ENCODE measurements around the gene FOXP1. TPM values are rescaled to one million over a fixed set of nuclear protein-coding genes. Genes with fewer than 3 reads are reported as not detected.

The FOXP1 gene
- total RNA-seq, 1 experiment from 2014 or later: 22.1 TPM

GRCh38 chr3:71010726-71011455 lies 572.6 kb downstream of the FOXP1 start:
- Histone ChIP-seq H3K9me3 (replicated peaks) (no peaks in the 10 kb centered on the region), H3K4me1 (replicated peaks) (peaks cover 6% of the 10 kb centered on the region; the same call in 1 of the 2 replicates), H3K27ac (no peak overlapping the region), H3K4me3 (no peak overlapping the region), H3K36me3 (peaks cover 11% of the 10 kb centered on the region; the same call in 1 of the 2 replicates), H3K27me3 (replicated peaks) (no peaks in the 10 kb centered on the region)
- DNase-seq (ENCODE audit: low read depth in 1 of 2, low spot score in 2 of 2): no peak

DNA sequence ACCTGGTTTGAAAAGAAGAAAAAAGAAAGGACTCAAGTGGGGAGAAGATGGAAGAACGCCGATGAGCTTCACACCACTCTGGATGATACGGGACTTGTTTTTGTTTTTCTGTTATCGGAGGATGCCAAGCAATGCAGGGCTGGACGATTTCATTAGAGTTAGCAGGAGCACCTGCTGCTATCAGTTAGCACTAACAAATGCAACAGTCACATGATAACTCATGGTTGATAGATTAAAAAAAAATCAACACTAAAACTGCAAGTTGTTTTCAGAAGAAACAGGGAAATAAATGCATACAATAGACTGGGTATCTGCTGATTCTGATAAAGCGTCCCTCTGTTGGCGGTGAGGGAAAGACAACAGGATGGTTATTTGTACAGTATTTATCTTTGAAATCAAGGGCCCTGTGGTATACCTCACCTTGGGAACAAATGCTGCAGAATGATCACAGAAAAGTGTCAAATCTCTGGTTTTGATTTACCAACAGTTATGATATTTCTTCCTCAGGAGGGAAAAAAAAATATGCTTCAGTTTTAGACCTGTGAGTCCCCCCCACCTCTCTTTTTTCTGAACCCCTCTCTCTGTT lies 575.1 kb downstream of the FOXP1 start:
- H3K4me3 ChIP-seq: no peak overlapping the region
- no peaks in the 10 kb centered on the region for H3K9me3 ChIP-seq (replicated peaks)
- H3K27me3 ChIP-seq (replicated peaks): no peaks in the 10 kb centered on the region
- 0 out of 2 replicates have a peak, but pooled peaks cover 4% of the 10 kb centered on the region for H3K36me3 ChIP-seq
- H3K4me1 ChIP-seq (replicated peaks): peaks cover 6% of the 10 kb centered on the region; the same call in 1 of the 2 replicates
- DNase-seq (ENCODE audit: low read depth in 1 of 2, low spot score in 2 of 2): no peak
- no peak overlapping the region for H3K27ac ChIP-seq

- Histone ChIP-seq H3K27ac (no peak overlapping the region), H3K4me3 (no peak overlapping the region), H3K36me3 (0 out of 2 replicates have a peak, but pooled peaks cover 4% of the 10 kb centered on the region), H3K27me3 (replicated peaks) (no peaks in the 10 kb centered on the region), H3K9me3 (replicated peaks) (no peaks in the 10 kb centered on the region), H3K4me1 (replicated peaks) (peaks cover 6% of the 10 kb centered on the region; the same call in 1 of the 2 replicates)
- DNase-seq (ENCODE audit: low read depth in 1 of 2, low spot score in 2 of 2): peak in 1 of 2 experiments; percentile 22
Observed at GRCh38 chr3:71006810-71007785, 576.4 kb downstream of the FOXP1 start.

DNA sequence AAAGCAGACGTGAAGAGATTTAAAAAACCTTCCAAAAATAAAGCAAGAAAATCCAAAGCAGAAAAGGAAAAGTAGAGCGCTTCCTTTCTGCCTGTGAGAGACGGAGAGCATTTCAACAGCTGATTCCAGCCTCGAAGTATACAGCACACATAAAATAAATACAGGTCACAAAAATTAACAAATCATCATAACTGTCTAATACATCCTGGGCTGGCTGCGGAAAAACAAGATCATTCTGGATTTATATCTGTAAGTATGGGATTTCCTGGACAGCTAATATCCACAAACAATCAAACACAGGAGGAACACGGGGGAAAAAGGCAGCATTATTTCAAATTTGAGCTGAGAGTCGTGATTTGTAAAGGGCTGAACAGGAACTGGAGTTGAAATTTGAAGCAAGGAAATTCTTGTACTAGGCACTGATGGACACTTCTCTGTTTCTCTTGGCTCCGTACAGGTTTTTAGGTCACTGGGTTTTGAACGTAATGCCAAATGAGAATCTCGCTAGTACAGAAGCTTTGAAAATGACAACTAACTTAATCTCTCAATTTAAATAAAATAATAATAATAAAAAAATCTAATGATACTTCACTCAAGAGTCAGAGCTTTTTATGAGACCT lies 577.7 kb downstream of the FOXP1 start:
- H3K27me3 ChIP-seq (replicated peaks): no peaks in the 10 kb centered on the region
- no peak overlapping the region for H3K4me3 ChIP-seq
- H3K9me3 ChIP-seq (replicated peaks): no peaks in the 10 kb centered on the region
- H3K4me1 ChIP-seq (replicated peaks): peaks cover 6% of the 10 kb centered on the region; the same call in 1 of the 2 replicates
- H3K27ac ChIP-seq: no peak overlapping the region
- no peak for DNase-seq (ENCODE audit: low read depth in 1 of 2, low spot score in 2 of 2)
- 0 out of 2 replicates have a peak, but pooled peaks cover 4% of the 10 kb centered on the region for H3K36me3 ChIP-seq

DNA sequence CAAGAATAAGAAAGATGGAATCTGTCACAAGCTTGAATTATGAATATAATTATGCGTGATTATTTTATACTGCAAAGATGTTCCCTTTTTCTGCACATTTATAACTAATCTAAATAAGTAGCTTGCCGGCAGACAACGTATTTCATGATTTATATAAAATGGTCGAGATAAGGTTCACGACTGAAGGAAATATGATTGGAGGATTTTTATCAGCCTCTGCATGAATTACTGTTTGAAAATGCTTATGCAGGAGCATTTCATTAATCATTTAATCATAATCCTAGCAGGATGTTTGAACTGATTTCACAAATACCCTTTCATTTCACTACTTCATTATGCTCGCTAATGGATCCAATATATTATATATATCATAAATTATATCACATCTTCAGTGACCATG lies 580.0 kb downstream of the FOXP1 start:
- 0 out of 2 replicates have a peak, but pooled peaks cover 4% of the 10 kb centered on the region for H3K36me3 ChIP-seq
- no peak overlapping the region for H3K4me3 ChIP-seq
- peaks cover 12% of the 10 kb centered on the region; the same call in 1 of the 2 replicates for H3K4me1 ChIP-seq (replicated peaks)
- no peaks in the 10 kb centered on the region for H3K27me3 ChIP-seq (replicated peaks)
- DNase-seq (ENCODE audit: low read depth in 1 of 2, low spot score in 2 of 2): no peak
- H3K27ac ChIP-seq: no peak overlapping the region
- H3K9me3 ChIP-seq (replicated peaks): no peaks in the 10 kb centered on the region

GRCh38 chr3:71002298-71002697 lies 581.2 kb downstream of the FOXP1 start:
- peaks cover 8% of the 10 kb centered on the region; the same call in 1 of the 2 replicates for H3K4me1 ChIP-seq (replicated peaks)
- no peak for DNase-seq (ENCODE audit: low read depth in 1 of 2, low spot score in 2 of 2)
- no peaks in the 10 kb centered on the region for H3K9me3 ChIP-seq (replicated peaks)
- H3K27ac ChIP-seq: no peak overlapping the region
- H3K36me3 ChIP-seq: peaks cover 9% of the 10 kb centered on the region; the same call in 1 of the 2 replicates
- H3K27me3 ChIP-seq (replicated peaks): no peaks in the 10 kb centered on the region
- no peak overlapping the region for H3K4me3 ChIP-seq

GRCh38 chr3:71001303-71001830 lies 582.2 kb downstream of the FOXP1 start:
- H3K27ac ChIP-seq: no peak overlapping the region
- H3K4me1 ChIP-seq (replicated peaks): peaks cover 5% of the 10 kb centered on the region; the same call in 1 of the 2 replicates
- no peak overlapping the region for H3K4me3 ChIP-seq
- H3K27me3 ChIP-seq (replicated peaks): no peaks in the 10 kb centered on the region
- DNase-seq (ENCODE audit: low read depth in 1 of 2, low spot score in 2 of 2): no peak
- H3K36me3 ChIP-seq: peaks cover 16% of the 10 kb centered on the region
- no peaks in the 10 kb centered on the region for H3K9me3 ChIP-seq (replicated peaks)

- H3K9me3 ChIP-seq (replicated peaks): no peaks in the 10 kb centered on the region
- peaks cover 5% of the 10 kb centered on the region; the same call in 1 of the 2 replicates for H3K4me1 ChIP-seq (replicated peaks)
- H3K4me3 ChIP-seq: no peak overlapping the region
- peaks cover 16% of the 10 kb centered on the region for H3K36me3 ChIP-seq
- no peak for DNase-seq (ENCODE audit: low read depth in 1 of 2, low spot score in 2 of 2)
- no peaks in the 10 kb centered on the region for H3K27me3 ChIP-seq (replicated peaks)
- no peak overlapping the region for H3K27ac ChIP-seq
Observed at GRCh38 chr3:71000483-71000882, 583.0 kb downstream of the FOXP1 start.

DNA sequence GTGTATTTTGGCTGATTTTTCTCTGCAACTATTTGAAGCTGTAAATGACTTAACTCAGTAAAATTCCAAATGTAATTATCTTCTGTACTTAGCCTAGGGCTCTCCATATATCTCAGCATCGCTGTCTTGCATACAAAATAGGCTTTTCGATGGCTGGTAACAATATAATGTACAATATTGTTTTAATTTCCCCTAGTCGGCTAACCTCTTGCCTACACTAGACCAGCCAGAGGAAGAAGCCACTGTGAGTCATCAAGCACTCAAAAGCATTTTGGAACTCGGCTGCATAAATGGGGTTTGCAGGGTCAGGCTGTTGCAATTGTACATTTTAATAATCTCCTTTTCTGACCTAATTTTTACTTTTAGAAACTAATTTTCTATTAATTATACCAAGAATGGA lies 583.8 kb downstream of the FOXP1 start:
- DNase-seq (ENCODE audit: low read depth in 1 of 2, low spot score in 2 of 2): no peak
- no peaks in the 10 kb centered on the region for H3K9me3 ChIP-seq (replicated peaks)

GRCh38 chr3:70996082-70996481 lies 587.4 kb downstream of the FOXP1 start:
- Histone ChIP-seq H3K4me1 (replicated peaks) (peaks cover 5% of the 10 kb centered on the region; the same call in 1 of the 2 replicates), H3K27ac (no peak overlapping the region), H3K36me3 (peaks cover 26% of the 10 kb centered on the region), H3K27me3 (replicated peaks) (no peaks in the 10 kb centered on the region), H3K9me3 (replicated peaks) (no peaks in the 10 kb centered on the region), H3K4me3 (no peak overlapping the region)
- DNase-seq (ENCODE audit: low read depth in 1 of 2, low spot score in 2 of 2): no peak

More for the DNA sequence above, 583.8 kb downstream of the FOXP1 start:
- H3K36me3 ChIP-seq: peaks cover 16% of the 10 kb centered on the region
- peaks cover 5% of the 10 kb centered on the region; the same call in 1 of the 2 replicates for H3K4me1 ChIP-seq (replicated peaks)
- H3K27ac ChIP-seq: no peak overlapping the region
- H3K4me3 ChIP-seq: no peak overlapping the region
- no peaks in the 10 kb centered on the region for H3K27me3 ChIP-seq (replicated peaks)

DNA sequence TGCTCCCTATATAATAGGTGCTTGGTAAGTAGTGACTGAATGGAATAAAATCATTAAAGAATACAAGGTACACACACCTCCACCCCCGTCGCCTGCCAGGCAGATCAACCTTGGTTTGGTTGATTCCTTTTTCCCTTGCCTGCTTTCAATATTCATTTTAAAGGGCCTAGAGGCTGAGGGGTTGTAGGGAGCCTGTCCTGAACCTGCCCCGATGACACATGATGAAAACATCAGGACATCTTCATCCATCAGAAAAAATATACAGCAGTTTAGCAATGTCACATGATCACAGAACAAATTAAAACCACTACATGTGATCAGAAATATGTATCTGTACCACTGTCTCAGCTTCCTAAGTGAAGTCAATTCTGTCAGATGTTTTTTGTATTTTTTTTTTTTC lies 588.9 kb downstream of the FOXP1 start:
- H3K36me3 ChIP-seq: peaks cover 31% of the 10 kb centered on the region
- DNase-seq (ENCODE audit: low read depth in 1 of 2, low spot score in 2 of 2): no peak
- no peak overlapping the region for H3K4me3 ChIP-seq
- H3K27ac ChIP-seq: no peak overlapping the region
- no peaks in the 10 kb centered on the region for H3K27me3 ChIP-seq (replicated peaks)
- no peaks in the 10 kb centered on the region for H3K9me3 ChIP-seq (replicated peaks)
- H3K4me1 ChIP-seq (replicated peaks): peaks cover 13% of the 10 kb centered on the region

DNA sequence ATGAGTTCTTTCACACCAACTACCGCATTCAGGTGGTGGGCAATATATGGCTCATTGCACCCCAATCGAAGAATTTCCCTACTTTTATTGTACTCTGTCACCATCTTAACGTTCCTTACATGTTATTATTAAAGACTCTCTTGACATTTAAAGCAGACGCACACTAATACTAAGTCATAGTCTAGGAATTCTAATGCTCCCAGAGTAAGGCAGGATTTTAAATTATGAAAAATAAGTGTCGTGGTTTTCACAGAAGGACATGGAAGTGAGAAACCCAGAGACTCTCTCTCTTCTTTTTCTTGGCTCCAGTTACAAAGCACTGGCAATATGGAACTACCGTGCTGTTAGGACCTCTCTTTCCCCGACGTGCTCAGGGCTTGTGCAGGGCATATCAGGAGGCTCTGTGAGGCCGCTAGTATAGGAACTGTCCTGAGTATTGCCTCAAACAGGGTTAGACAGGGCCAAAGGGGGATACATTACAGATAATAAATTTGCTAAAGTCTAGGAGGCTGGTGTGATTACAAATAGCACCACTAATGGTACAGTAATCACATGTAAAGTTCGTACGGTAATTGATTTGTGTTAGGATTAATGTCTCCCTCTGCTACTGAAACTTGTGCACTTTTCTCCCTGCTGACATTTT lies 590.8 kb downstream of the FOXP1 start:
- no peak for DNase-seq (ENCODE audit: low read depth in 1 of 2, low spot score in 2 of 2)
- peaks cover 26% of the 10 kb centered on the region for H3K4me1 ChIP-seq (replicated peaks)
- no peak overlapping the region for H3K27ac ChIP-seq
- H3K4me3 ChIP-seq: no peak overlapping the region
- peaks cover 30% of the 10 kb centered on the region for H3K36me3 ChIP-seq
- H3K27me3 ChIP-seq (replicated peaks): no peaks in the 10 kb centered on the region
- H3K9me3 ChIP-seq (replicated peaks): no peaks in the 10 kb centered on the region
